ENCODE measurements around the gene TMEM33.
A peak's percentile ranks its signal among the peaks of the same experiment; 100 is the strongest.

The TMEM33 gene

DNA sequence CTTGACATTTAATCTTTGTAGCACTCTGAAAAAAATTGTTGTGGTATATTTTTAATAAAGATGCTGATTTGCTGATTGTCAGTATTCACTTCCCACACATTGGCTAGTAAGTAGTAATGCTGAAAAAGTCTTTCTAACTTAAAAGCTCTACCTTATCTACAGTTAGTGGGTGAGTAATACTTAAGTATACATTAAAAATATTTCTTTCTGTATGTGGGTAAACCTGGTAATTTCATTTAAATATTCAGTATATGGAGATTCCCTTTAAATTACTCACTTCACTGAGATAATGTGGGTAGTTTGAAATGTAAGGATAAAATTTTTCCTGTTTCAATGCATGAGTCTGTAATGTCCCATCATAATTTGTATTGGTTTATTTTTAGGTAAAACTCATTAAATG lies 5.6 kb downstream of the TMEM33 start:
- no peak for DNase-seq

DNA sequence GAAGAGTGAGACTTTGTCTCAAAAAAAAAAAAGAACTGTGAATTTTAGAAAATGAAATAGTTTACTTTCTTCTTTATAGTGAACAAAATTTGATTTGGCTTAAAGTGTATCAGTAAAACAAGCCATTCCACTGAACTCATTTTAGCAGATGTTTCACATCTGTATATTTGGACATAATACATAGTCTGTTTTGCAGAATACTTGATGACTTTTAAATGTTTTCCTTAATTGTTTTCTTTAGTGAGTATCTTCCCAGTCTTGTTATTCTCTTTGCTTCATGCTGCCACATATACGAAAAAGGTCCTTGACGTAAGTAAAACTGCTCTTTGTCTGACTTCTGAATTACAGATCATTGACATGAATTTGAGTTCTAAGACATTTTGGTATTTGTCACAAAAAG lies 8.3 kb downstream of the TMEM33 start:
- DNase-seq = no peak

GRCh38 chr4:41944089-41944488 lies 8.9 kb downstream of the TMEM33 start:
- no peak for DNase-seq

DNA sequence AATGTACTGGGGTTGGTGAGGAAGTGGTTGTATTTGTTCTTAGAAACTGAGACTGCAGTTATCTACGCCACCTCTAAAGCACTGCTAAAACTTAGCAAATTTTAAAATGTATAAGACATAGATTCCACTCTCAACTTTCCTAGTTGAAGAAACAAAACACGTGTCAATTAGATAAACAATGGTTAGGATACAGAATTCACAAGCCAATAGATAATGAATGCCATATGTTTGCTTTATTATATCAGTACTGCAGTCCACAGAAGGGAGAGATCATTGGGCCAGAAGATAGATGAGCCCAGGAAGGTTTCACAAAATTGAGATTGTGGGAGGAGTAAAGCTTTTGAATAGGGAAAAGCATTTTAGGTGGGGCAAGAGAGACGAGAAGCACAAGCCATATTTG lies 14.3 kb downstream of the TMEM33 start:
- no peak for DNase-seq

DNA sequence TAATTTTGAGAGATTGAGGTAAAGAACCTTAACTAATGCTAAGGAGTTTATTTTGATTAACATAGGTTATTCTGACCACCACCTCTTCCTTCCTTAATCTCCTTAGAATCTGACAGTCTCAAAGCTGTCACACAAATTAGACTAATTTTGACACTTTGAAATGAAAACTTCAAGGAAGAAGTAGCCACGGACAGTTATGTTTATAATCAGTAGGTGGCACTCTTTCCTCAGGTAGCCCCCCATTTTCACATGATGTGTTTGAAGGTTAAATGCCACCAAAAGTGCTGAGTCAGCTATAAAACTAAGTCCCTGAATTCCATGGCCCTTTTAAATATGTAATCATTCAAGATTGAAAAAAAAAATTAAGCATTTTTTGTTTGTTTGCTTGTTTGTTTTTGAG lies 22.4 kb downstream of the TMEM33 start:
- DNase-seq = peak; percentile 53

DNA sequence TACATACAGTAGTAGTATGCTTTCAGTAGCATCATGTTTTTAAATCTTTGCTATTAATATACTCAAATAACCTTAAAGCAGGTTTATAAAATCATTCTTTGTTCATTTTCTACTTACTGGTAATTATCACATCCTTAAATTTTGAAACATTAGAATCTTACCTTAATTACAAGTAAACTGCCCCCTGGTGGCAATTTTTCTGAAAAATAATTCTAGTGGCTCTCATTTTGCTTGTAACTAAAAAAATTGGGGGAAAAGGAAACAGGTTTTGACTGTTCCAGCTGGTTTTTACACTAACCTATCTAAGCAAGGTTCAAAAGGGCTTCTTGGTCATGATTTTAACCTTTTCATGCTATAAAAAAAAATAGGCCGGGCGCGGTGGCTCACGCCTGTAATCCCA lies 27.9 kb downstream of the TMEM33 start:
- DNase-seq = peak; percentile 52

GRCh38 chr4:41964401-41964800 lies 29.2 kb downstream of the TMEM33 start:
- no peak for DNase-seq

DNA sequence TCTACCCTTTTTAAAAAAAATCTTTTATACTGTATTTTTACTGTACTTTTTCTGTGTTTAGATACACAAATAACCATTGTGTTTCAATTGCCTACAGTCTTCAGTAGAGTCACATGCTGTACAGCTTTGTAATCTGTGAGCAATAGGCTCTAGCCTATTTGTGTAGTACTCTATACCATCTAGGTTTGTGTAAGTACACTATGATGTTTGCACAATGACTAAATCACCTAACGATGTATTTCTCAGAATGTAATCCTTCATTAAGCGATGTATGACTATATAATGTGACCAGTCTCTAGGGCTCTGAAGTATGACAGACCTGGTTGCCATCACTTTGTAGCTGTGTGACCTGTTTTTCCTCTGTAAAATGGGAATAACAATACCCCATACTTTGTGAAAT lies 32.2 kb downstream of the TMEM33 start:
- no peak for DNase-seq

GRCh38 chr4:41969671-41970070 lies 34.4 kb downstream of the TMEM33 start:
- no peak for DNase-seq

DNA sequence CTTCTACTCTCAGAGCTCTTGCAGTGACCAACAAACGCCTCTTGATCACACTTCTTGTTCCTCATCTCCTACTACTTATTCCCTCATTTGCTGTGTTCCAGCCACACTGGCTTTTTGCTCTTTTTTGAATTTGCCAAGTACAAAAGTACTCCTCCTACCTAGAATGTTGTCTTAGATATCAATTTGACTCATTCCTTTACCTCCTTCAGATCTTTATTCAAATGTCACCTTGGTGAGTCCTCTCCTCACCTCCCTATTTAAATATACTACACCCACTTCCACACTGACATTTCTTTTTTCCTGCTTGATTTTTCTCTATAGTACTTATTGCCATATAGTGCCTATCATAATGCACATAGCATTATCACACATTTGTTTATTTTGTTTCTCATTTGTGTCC lies 40.1 kb downstream of the TMEM33 start:
- DNase-seq = no peak

DNA sequence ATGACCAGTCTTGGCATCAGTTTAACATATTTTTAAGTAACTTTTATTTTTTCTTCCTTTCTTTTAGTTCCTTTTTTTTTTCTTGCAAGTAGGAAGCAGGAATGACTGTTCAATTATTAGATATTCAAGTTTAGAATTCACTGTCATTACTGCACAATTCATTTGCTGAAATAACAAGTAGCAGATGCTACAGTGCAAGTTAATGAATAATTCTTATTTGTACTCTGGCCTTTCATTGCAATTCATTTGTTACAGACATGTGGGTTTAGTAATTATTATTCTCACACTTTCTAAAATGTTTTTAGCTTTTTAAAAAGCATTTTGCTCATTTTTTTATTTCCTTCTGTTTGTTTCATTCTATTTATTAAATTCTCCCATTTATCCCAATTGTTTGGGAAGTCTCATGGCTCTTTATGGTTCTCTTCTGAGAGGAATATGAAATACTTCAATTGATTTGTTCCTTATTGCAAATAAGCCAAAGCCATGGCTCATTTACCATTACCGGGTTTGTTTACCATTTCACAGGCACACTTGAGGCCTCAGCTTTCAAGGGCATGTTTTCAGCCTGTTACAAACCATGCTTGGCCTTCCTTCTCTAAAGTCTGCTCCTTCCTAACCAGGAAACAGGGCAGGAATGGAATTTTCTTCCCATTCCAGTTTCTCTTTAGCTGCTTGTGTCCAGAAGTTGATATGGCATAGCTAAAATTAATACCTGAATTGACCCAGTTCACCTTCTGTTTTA lies 41.7 kb downstream of the TMEM33 start:
- no peak for DNase-seq

DNA sequence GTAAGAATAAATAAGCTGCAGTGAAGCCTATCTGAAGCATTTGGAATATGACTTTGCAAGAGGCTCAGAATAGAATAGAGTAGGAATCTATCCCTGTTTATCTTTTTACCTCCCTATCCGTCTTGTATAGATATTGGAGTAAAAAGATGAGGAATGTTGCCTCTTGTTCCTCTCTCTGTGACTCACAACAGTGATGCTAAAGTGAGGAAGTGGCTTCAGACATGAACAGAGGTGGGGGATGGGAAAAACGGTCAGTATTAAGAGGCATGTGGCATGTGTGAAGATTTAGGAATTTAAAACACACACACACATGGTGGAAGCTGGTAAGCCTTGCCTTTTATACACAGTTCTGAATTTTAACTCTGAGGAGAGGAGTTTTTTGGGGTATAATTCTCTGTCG lies 42.5 kb downstream of the TMEM33 start:
- no peak for DNase-seq

GRCh38 chr4:41981456-41981855 lies 46.2 kb downstream of the TMEM33 start, which contains the start of gene DCAF4L1:
Gene DCAF4L1 (plus strand): TSS chr4:41981756. CDS start chr4:41981793, 37 bp downstream.
- DNase-seq = no peak

DNA sequence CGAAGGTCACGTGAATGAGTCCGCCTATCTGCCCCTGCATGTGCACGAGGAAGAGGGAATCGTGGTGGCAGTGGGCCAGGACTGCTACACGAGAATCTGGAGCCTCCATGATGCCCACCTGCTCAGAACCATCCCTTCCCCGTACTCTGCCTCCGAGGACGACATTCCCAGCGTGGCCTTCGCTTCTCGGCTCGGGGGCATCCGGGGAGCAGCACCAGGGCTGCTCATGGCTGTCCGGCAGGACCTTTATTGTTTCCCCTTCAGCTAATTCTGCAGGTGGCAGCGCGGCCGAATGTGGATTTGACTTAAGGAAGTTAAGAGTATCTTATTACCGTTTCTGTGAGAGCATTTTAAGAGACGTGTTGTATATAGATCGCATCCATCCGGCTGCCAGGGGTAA lies 47.5 kb downstream of the TMEM33 start:
- DNase-seq = no peak

DNA sequence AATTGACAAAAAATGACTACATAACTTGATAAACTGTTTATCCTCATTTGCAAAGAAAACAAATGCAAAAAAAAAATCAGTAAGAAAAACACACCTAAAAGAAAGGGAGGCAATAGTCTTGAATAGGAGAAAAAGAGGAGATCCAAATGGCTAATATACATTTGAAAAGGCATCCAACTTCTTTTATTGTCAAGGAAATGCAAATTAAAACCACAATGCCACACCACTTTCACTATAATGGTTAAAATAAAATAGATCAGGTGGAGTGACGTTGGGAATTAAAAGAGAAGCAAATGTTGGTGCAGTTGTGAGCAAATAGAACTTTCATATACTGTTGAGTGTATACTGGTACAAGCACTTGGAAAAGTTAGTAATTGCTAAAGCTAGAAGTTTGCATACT lies 49.9 kb downstream of the TMEM33 start:
- DNase-seq = no peak

DNA sequence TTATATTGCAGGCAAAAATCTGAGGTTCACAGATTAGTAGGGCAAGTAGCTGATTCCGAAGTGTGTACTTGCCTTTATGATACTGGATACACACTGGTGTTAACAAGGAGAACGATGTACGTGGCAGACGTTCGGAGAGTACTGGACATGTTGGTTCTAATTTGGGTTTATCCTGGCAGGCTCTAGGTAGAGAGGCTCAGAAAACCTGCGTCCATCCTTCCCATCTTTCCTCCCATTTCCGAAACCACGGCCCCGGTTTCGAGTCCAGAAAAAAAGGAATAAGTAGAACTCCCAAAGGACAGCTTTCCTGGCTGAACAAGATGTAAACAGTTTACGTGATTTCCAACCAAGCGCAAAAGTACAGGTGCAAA lies 54.8 kb downstream of the TMEM33 start:
- no peak for DNase-seq

DNA sequence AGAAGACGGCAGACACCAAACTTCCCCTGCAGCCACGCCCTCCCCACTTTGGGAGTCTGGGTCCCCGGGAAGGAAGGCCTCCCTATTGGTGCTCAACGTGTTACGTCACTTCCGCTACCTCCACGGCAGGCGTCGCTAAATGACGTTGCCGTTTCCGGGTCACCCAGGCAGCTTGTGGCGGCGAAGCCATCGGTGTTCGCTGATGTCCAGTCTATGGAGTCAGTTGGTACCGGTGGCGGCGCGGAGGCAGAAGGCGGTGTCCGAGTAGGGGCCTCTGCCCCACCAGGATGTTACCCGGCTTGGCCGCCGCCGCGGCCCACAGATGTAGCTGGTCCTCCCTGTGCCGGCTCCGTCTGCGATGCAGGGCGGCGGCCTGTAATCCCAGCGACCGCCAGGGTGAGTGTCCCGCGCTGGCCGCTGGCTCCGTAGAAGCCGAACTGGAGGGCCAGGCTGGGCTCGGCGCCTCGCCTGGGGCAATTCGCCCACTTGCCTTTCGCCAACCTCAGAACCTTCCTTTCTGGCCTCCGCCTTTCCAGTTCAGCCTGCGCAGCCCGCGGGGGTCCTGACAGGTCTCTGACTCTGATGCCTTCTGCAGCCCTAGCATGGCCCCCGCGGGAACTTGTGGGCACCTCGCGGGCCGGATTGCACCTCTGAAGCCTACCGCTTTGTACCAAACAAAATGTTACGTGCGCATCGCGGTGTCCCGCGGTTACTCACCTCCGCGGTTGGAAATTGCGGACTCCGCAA lies 55.3 kb downstream of the TMEM33 start, which contains the start of gene SLC30A9:
TSS of gene SLC30A9 (plus strand) at position 166 of the 747 bp plus-strand sequence. CDS start at position 288, 122 bp downstream.
- peak; percentile 96 for DNase-seq

GRCh38 chr4:41991916-41992767 lies 56.9 kb downstream of the TMEM33 start:
- DNase-seq = peak; percentile 41

- no peak for DNase-seq
Measured at GRCh38 chr4:41992967-41993857, 58.0 kb downstream of the TMEM33 start.

DNA sequence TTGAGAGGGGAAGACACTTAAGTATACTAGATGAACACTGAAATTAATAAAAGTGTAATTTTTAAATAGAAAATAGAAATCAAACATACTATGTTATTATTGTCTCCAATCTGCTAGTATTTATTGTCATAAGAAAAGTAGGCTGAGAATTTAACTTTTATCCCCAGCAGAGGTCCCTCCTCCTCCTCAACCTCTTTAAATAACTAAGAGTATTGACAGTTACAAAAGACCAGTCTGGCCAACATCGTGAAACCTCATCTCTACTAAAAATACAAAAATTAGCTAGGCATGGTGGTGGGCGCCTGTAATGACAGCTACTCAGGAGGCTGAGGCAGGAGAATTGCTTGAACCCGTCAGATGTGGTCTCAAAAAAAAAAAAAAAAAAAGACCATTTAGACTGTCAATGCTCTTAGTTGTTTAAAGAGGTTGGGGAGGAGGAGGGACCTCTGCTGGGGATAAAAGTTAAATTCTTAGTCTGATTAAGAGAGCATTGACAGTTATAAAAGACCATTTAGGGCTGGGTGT lies 59.3 kb downstream of the TMEM33 start:
- DNase-seq = no peak

DNA sequence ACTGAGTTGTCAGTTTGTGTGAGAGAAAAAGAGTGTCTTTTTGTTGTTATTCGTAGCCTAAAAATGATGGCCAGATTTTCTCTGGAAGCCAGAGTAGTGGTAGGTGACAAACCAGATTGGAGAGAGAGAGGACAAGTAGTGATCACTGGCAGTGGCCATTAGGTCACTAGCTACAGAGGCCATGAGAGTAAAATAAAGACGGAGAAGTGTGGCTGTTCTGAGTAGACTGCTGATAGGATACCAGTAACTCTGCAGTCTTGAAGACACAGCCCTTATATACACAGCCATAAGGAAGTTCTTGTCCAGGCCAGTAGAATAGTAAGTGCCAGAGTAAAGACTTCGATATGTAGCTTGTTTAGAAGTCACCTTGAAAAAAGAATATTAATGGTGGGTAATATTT lies 62.8 kb downstream of the TMEM33 start:
- no peak for DNase-seq

DNA sequence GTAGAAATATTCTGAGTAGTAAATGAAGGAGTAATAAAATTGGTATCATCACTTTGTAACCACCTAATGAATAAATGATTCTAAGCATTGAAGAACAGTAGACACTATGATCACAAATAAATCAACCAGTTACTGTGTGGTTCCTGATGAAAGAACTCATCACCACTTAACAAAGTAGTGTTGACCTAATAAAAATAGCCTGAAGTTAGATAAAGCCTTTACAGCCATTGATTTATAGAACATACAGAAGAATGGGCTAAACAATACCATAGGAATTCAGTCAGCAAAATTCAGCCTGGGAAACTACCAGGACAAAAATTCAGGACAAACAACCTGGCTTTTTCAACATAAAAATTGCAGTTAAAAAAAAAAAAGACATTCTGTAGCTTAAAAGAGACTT lies 64.1 kb downstream of the TMEM33 start:
- DNase-seq = no peak
